HUES48 (cell line): ENCODE results near the gene TSR2.

Experiments
- H3K27ac ChIP-seq: one replicate; pipeline ENCODE4 v1.7.0; 2013; ENCODE audit warnings: low read depth, low read length, inconsistent platforms
- H3K27me3 ChIP-seq: 2 replicates; pipeline ENCODE4 v1.6.1; 2013; ENCODE audit warnings: mild to moderate bottlenecking, low read length; ENCODE audit not compliant: control insufficient read depth, insufficient read depth
- H3K36me3 ChIP-seq: 2 replicates; pipeline ENCODE4 v1.6.1; 2013; ENCODE audit warnings: low read length; ENCODE audit not compliant: control insufficient read depth, insufficient read depth
- H3K4me1 ChIP-seq: 2 replicates; pipeline ENCODE4 v1.6.1; 2013; ENCODE audit warnings: mild to moderate bottlenecking, low read length; ENCODE audit not compliant: control insufficient read depth, insufficient read depth
- H3K4me3 ChIP-seq: 2 replicates; pipeline ENCODE4 v1.5.1; 2013; ENCODE audit warnings: mild to moderate bottlenecking, low read depth, low read length
- H3K9ac ChIP-seq: 2 replicates; pipeline ENCODE4 v1.6.1; 2013; ENCODE audit warnings: mild to moderate bottlenecking, low read depth, low read length, moderate library complexity
- H3K9me3 ChIP-seq: 2 replicates; pipeline ENCODE4 v1.6.1; 2013; ENCODE audit warnings: low read length; ENCODE audit not compliant: control insufficient read depth, insufficient read depth

TSR2 gene

DNA sequence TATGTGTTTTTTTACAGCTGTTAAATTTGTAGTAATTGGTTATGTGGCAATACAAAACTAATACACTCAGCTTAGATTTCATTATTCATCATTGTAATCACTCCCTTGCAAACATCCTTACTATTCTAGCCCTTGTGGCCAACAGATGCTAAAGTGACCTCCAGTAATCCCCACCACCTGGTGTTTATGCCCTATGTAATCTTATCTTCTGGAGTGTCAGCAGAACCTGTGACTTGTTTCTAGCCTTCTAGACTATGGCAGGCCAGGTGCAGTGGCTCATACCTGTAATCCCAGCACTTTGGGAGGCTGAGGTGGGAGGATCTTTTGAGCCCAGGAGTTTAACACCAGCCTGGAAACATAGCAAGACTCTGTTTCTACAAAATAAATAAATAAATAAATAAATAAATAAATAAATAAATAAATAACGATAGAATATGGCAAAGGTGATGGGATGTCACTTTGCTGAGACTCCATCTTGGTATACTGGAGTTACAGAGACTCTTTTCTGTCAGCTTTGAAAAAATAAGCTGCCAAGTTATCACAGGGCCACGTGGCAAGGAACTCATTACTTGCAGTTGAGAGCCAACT is 12.3 kb upstream of the TSR2 start:
- H3K4me1 ChIP-seq, result no peaks in the 10 kb centered on the region
- no peaks in the 10 kb centered on the region for H3K27me3 ChIP-seq

GRCh38 chrX:54430519-54430918 is 9.7 kb upstream of the TSR2 start:
- Histone ChIP-seq H3K27ac (no peak overlapping the region), H3K36me3 (no peaks in the 10 kb centered on the region), H3K4me1 (no peaks in the 10 kb centered on the region)

More for the DNA sequence above, 12.3 kb upstream of the TSR2 start:
- Histone ChIP-seq H3K36me3 (no peaks in the 10 kb centered on the region), H3K9ac (no peak overlapping the region), H3K4me3 (no peak overlapping the region), H3K9me3 (peaks cover 14% of the 10 kb centered on the region; the same call in 1 of the 2 replicates), H3K27ac (no peak overlapping the region)

DNA sequence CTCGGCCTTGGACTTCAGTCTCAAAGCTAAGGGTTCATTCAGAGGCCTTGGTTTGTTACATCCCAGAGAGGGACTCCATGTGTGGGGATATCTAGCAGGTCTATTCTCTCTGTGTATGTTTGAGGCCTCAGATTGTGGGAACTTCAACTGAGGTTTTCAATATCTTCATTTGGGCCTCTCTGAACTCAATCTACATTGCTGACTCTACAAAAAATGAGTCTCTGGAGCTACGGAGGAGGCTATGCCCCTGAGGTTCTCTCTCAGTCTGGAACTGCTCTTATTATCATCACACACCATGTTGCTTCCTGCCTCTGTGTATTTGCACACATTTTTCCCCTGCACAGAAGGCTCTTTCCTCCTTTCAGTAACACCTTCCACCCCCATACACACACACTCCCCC is 5.1 kb upstream of the TSR2 start:
- no peak overlapping the region for H3K4me3 ChIP-seq
- no peaks in the 10 kb centered on the region for H3K27me3 ChIP-seq
- no peak overlapping the region for H3K9ac ChIP-seq
- H3K9me3 ChIP-seq, result peaks cover 12% of the 10 kb centered on the region; the same call in 1 of the 2 replicates
- no peaks in the 10 kb centered on the region for H3K4me1 ChIP-seq
- H3K36me3 ChIP-seq, result no peaks in the 10 kb centered on the region
- H3K27ac ChIP-seq, result no peak overlapping the region

More at GRCh38 chrX:54430519-54430918, 9.7 kb upstream of the TSR2 start:
- Histone ChIP-seq H3K9ac (no peak overlapping the region), H3K27me3 (no peaks in the 10 kb centered on the region), H3K9me3 (peaks cover 12% of the 10 kb centered on the region; the same call in 1 of the 2 replicates), H3K4me3 (no peak overlapping the region)

GRCh38 chrX:54442790-54443189 is 2.6 kb downstream of the TSR2 start:
- Histone ChIP-seq H3K4me1 (no peaks in the 10 kb centered on the region), H3K9ac (no peak overlapping the region), H3K4me3 (no peak overlapping the region), H3K27me3 (no peaks in the 10 kb centered on the region), H3K36me3 (peaks cover 20% of the 10 kb centered on the region), H3K9me3 (peaks cover 19% of the 10 kb centered on the region; the same call in 1 of the 2 replicates), H3K27ac (no peak overlapping the region)

GRCh38 chrX:54444752-54445151 is 4.5 kb downstream of the TSR2 start:
- Histone ChIP-seq H3K9ac (no peak overlapping the region), H3K27me3 (no peaks in the 10 kb centered on the region), H3K36me3 (peaks cover 33% of the 10 kb centered on the region), H3K9me3 (peaks cover 18% of the 10 kb centered on the region; the same call in 1 of the 2 replicates), H3K27ac (no peak overlapping the region), H3K4me3 (no peak overlapping the region), H3K4me1 (no peaks in the 10 kb centered on the region)

DNA sequence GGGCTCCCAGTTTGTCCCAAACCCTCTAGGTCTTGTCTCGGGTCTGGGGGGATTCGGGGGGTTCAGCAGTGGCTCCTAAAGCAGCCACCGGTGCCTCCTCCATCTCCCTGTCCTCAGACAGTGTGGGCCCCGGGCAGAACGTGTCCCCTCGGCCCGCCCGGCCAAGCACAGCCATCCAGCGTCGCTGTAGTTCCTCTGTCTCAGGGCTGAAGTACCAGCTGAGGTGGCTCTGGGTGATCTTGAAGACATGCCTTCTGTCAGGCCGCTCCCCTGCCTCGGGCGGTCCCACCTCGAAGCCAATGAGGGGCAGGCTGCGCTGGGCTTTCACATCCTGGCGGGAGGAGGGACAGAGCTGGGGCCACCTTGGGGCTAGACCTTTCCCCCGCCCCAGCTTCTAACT is 5.9 kb downstream of the TSR2 start:
- Histone ChIP-seq H3K27ac (no peak overlapping the region), H3K36me3 (peaks cover 37% of the 10 kb centered on the region), H3K9ac (no peak overlapping the region), H3K4me1 (no peaks in the 10 kb centered on the region), H3K9me3 (peaks cover 22% of the 10 kb centered on the region), H3K27me3 (no peaks in the 10 kb centered on the region), H3K4me3 (no peak overlapping the region)

DNA sequence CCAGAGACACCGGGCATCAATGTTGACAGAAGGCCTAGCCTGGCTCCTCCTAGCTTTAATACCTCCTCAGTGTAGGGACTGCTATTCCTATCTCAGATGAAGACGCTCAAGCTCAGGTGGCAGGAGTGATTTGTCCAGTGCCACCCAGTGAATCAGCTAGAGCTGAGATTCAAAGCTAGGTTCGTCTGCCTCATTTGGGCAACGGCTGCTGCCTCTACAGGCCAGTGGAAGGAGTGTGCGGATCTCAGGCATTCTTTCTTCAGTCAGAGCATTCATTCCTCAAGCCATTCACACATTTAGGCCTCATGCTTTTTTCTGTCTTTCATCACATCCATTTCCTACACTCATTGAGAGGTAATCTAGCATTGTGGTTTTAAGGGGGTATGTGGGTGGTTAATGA is 7.3 kb downstream of the TSR2 start:
- Histone ChIP-seq H3K27me3 (no peaks in the 10 kb centered on the region), H3K9ac (no peak overlapping the region), H3K9me3 (peaks cover 22% of the 10 kb centered on the region), H3K4me3 (no peak overlapping the region), H3K4me1 (no peaks in the 10 kb centered on the region), H3K36me3 (peaks cover 37% of the 10 kb centered on the region), H3K27ac (no peak overlapping the region)

GRCh38 chrX:54449929-54450328 is 9.7 kb downstream of the TSR2 start:
- H3K9me3 ChIP-seq, result peaks cover 23% of the 10 kb centered on the region
- H3K9ac ChIP-seq, result no peak overlapping the region
- H3K4me1 ChIP-seq, result no peaks in the 10 kb centered on the region
- H3K27me3 ChIP-seq, result no peaks in the 10 kb centered on the region
- H3K4me3 ChIP-seq, result no peak overlapping the region
- peaks cover 21% of the 10 kb centered on the region for H3K36me3 ChIP-seq
- H3K27ac ChIP-seq, result no peak overlapping the region

DNA sequence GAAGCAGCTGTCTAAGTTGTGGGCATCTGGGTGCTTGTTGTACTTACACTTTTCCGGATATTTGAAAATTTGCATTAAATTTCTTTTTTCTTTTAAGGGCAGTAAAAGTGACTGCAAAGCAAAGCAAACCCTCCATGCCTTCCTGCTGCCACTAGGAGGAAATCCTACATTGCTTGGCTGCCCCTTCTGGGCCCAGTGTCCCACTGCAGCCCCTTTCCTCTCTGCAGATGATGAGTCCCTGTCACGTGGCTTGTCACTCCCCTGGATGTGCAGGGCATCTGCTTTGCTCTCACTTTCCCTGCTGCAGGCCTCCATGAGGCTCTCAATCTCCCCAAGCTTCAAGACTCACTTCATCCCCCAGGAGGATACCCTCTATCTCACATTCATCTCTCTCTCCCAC is 12.7 kb downstream of the TSR2 start:
- Histone ChIP-seq H3K4me1 (no peaks in the 10 kb centered on the region), H3K9me3 (peaks cover 31% of the 10 kb centered on the region), H3K27me3 (no peaks in the 10 kb centered on the region), H3K9ac (no peak overlapping the region), H3K27ac (no peak overlapping the region), H3K4me3 (no peak overlapping the region), H3K36me3 (peaks cover 31% of the 10 kb centered on the region)

DNA sequence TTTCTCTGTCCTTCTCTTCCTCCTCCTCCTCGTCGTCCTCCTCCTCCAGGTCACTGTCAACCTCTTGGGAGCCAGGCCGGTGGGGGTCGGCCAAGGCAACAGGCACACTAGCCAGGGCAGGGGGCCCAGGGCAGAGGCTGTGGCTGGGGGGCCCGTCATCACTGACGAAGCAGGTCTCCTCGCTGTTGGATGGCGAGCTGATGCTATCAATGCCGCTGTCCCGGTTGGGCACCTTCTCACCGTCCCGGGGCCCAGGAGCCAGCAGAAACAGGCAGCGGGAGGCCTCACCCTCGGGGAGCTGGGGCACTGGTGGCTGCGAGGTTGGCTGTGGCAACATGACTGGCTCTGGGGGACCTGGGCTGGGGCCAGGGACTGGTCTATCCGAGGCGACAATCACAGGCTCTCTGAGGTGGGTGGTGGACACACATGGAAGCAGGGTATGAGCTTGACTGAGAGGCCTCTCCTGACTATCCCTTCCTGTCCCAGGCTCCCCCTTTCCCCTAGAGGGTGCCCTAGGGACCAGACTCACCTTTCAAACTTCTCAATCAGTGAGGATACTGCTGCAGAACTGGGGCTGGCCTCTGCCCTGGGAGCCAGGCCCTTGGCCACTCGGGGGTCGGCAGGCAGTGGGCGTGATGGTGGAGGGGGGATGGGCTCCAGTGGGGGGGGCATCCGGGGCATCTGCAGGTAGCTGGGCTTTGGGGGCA is 30.0 kb downstream of the TSR2 start:
- no peaks in the 10 kb centered on the region for H3K27me3 ChIP-seq
- peaks cover 29% of the 10 kb centered on the region for H3K36me3 ChIP-seq
- no peak overlapping the region for H3K9ac ChIP-seq
- H3K9me3 ChIP-seq, result peaks cover 39% of the 10 kb centered on the region
- H3K4me1 ChIP-seq, result no peaks in the 10 kb centered on the region
- no peak overlapping the region for H3K4me3 ChIP-seq
- no peak overlapping the region for H3K27ac ChIP-seq

DNA sequence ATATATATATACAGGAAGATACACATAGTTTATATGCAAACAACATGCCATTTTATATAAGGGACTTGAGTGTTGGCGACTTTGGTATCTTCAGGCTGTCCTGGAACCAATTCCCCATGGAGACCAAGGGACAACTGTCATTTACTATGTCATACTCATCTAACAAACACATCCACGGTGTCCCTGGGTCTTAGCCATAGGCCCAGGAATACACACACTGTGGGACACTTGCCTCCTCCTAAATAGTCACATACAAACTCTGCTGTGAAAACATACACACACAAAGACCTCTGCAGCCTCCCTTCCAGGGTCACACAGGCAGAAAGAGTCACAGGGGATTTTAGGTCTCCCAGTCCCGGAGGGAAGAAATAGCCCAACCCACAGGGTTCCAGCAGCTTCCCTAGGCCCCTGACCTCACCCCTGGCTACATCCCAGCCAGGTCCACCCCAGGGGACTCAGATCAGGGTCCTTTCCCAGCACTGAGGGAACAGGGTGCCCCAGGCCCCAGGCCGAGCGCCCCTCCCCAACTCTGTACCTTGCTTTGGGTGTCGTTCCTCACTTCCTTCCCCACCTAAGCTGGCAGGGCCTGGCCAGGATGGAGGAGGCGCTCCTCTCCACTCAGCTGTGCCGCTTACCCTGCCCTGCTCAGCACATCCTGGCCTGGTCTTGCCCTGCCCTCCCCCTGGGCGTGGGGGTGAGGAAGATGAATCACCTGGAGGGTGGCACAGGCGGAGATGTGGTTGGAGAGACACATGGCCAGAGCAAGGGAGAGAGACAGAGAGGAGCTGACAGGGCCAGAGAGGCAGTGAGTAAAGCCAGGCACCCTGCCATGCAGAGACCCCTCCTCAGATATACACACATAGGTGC is 34.0 kb downstream of the TSR2 start:
- Histone ChIP-seq H3K9ac (no peak overlapping the region), H3K4me1 (peaks cover 10% of the 10 kb centered on the region), H3K36me3 (no peaks in the 10 kb centered on the region), H3K4me3 (no peak overlapping the region), H3K27me3 (no peaks in the 10 kb centered on the region), H3K9me3 (peaks cover 29% of the 10 kb centered on the region), H3K27ac (no peak overlapping the region)
